Measurements from ENCODE around the gene LOX.
"Not testable (repeated sequence)": the region's sequence is repeated elsewhere in the genome, so short reads cannot be mapped to it uniquely, and the experiment has no call there.

The LOX gene

GRCh38 chr5:122097391-122097790 is 19.3 kb upstream of the LOX start:
- DNase-seq, result no peak

GRCh38 chr5:122095158-122095557 is 17.1 kb upstream of the LOX start:
- no peak for DNase-seq

GRCh38 chr5:122094251-122094650 is 16.2 kb upstream of the LOX start:
- not testable (repeated sequence) for DNase-seq

- no peak for DNase-seq
Observed at GRCh38 chr5:122093415-122094180, 15.5 kb upstream of the LOX start.

GRCh38 chr5:122091936-122092600 is 14.0 kb upstream of the LOX start:
- DNase-seq, result no peak

GRCh38 chr5:122089096-122090013 is 11.3 kb upstream of the LOX start:
- DNase-seq, result no peak

GRCh38 chr5:122085041-122085440 is 7.0 kb upstream of the LOX start:
- DNase-seq, result no peak

- no peak for DNase-seq
Observed at GRCh38 chr5:122083535-122083934, 5.5 kb upstream of the LOX start.

GRCh38 chr5:122081541-122081940 is 3.5 kb upstream of the LOX start:
- DNase-seq, result no peak

- no peak for DNase-seq
Observed at GRCh38 chr5:122077366-122078115, 518 bp downstream of the LOX start.

- DNase-seq, result no peak
Observed at GRCh38 chr5:122076669-122077365, 1.2 kb downstream of the LOX start.

GRCh38 chr5:122076050-122076461 is 2.0 kb downstream of the LOX start:
- no peak for DNase-seq

- DNase-seq, result no peak
Observed at GRCh38 chr5:122073864-122074263, 4.2 kb downstream of the LOX start.

- no peak for DNase-seq
Observed at GRCh38 chr5:122073018-122073417, 5.0 kb downstream of the LOX start.

GRCh38 chr5:122067390-122067789 is 10.7 kb downstream of the LOX start:
- DNase-seq, result no peak

- DNase-seq, result no peak
Observed at GRCh38 chr5:122064992-122065391, 13.1 kb downstream of the LOX start.

GRCh38 chr5:122063836-122064235 is 14.2 kb downstream of the LOX start:
- no peak for DNase-seq

- DNase-seq, result no peak
Observed at GRCh38 chr5:122062205-122062604, 15.9 kb downstream of the LOX start.

GRCh38 chr5:122056913-122057312 is 21.1 kb downstream of the LOX start:
- no peak for DNase-seq

- DNase-seq, result no peak
Observed at GRCh38 chr5:122054266-122054665, 23.8 kb downstream of the LOX start.

- no peak for DNase-seq
Observed at GRCh38 chr5:122053181-122054109, 24.6 kb downstream of the LOX start.

Data from CD4-positive, alpha-beta T cell treated with Interferon gamma for 1 hour (primary cell).